HG03520 (cell line): ENCODE measurements around the gene LAMB3.

Experiments used
- ATAC-seq: cut with Tn5 transposase; IDR thresholded peaks from one replicate; pipeline ENCODE4 v1.9.1; 2021; ENCODE audit warnings: mild to moderate bottlenecking, moderate library complexity; ENCODE audit not compliant: unreplicated experiment

LAMB3 gene

DNA sequence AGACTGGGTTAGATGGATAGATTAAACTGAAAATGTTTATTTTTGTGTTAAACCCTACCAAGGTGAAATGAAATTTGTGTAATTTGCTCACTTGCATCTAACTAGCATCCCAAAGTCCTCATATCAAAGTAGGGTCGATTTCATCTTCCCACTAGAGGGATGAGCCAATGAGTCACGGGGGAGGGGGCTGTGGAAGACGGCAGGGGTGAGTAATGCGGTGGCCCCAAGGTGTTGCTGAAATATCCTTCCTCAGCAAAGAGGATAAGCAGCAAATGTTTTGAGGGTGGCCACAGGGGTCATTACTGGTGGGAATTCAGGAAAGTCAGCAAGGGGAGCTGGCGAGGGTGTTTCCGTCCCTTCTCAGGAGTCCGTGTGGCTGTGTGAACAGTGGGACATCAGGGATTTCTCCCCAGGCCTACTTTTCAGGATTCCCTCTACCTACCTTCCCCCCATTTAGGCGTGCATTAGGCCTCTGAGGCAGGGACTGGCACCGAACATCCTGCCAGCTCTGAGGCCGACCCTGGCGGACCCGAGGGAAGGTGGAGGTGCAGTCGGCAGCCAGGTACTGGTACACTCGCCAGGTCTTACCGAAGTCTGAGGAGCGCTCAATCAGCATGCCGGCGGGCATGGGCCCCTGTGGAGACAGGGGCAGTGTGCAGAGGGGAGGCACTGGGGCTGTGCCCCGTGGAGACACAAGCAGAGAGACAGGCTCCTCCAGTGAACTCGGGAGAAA is 18.1 kb downstream of the LAMB3 start:
- ATAC-seq, result no peak

GRCh38 chr1:209633335-209633997 is 18.8 kb downstream of the LAMB3 start:
- ATAC-seq, result no peak

GRCh38 chr1:209630383-209631225 is 21.6 kb downstream of the LAMB3 start:
- no peak for ATAC-seq

DNA sequence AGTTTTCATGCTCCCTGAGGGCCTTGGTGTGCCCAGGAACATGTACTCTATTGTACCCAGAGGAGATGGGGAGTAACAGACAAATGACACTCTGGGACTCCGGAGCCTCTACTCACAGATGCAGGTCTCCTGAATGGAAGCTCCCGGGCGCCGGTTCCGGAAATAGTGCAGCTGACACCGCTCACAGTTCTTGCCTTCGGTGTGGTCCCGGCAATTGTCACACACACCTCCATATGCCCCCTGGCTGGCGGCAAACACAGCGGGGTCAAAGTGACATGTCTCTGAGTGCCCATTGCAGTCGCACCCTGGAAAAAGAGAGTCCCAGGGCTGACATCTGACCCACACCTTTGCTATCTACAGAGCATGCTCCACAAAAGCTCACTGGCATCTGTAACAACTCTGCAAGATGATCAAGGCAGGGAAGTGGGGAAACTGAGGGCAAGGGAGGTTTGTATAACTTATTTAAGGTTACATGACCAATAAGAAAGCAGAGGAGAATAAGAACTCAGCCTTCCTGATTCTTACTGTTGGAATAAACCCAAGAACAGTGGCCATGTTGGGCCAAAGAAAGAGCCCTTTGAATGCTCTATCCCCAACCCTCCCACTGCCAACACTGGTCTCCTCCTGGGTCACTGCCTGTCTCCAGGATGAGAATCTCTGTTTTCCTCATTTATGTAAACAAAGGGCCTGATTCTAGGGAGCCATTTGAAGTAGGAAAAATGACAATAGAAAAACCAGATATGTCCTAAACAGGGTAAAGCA is 22.4 kb downstream of the LAMB3 start:
- no peak for ATAC-seq

DNA sequence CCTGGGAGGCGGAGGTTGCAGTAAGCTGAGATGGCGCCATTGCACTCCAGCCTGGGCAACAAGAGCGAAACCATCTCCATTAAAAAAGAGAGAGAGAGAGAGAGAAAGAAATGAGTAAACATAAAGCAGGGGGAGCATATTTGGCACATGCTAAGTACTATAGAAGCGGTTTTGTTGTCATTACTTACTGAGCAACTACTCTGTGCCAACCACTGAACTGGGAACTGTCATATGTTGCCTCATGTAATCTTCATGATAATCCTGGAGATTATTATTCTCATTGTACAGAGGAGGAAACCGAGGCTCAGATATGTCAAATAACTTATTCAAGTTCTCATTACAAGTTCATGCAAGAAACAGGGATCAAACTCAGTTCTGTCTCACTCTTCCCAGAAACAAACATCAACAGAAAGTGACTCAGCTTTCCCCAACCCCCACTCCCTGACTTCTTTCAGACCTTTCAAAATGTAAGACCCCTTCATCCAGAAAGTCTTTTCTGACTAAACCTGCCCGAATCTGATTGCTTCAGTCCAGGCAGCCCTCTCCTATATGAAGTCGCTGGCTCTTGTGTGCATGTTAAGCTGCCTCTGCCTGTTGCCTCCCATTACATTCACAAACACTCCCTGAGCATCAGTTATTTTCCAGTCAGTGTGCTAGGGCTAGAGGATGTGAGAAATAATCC is 23.5 kb downstream of the LAMB3 start:
- ATAC-seq, result no peak

DNA sequence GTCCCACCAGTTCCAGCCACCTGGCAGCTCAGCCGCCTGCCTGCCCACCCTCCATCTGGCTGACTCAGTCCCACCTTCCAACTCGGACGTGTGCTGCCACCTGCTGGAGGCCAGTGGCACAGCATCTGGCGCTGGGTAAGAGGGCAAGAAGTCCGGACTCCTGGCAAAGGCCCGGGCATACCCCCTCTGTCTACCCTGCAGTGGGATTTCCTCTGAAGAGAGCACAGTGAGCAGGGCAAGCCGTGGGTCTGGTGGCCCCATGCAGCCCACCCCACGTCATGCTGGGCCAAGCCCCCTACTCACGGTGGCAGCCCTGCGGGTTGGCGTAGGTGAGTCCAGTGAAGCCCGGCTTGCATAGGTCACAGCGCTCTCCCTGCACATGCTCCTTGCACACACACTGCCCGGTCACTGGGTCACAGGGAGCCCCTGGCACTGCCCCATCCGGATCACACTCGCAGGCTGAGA is 24.5 kb downstream of the LAMB3 start:
- ATAC-seq, result peak; percentile 81

DNA sequence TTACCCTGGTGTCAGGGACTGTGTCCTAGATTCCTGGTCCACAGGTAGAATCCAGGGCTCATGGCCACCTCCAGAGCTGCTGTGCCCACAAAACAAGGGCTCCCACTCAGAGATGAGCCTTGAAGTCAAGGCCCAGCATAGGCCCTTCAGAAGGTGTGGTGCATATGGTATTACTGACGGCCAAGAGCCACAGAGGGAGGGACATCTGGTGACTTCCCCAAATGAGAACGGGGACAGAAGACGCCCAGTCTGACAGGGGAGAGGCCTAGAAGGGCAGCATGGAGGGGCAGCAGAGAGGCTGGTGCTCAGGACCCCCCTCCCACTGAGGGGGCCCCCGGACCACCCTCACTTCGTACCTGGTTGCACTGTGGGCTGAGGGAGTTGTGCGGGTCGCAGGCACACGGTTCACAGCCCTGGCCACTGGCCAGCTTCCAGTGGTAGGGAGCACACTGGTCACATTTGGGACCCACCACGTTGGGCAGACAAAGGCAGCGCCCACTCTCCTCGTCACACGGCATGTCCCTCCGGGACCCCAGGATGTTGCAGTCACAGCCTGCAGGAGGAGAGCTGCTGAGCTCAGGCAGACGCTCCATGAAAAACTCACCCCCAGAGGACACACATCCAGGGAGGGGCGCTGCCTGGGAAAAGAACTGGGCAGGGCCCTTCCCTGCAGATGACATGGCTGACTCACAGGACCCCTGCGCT is 25.0 kb downstream of the LAMB3 start:
- ATAC-seq, result peak; percentile 23

GRCh38 chr1:209626346-209627026 is 25.7 kb downstream of the LAMB3 start:
- ATAC-seq, result no peak

DNA sequence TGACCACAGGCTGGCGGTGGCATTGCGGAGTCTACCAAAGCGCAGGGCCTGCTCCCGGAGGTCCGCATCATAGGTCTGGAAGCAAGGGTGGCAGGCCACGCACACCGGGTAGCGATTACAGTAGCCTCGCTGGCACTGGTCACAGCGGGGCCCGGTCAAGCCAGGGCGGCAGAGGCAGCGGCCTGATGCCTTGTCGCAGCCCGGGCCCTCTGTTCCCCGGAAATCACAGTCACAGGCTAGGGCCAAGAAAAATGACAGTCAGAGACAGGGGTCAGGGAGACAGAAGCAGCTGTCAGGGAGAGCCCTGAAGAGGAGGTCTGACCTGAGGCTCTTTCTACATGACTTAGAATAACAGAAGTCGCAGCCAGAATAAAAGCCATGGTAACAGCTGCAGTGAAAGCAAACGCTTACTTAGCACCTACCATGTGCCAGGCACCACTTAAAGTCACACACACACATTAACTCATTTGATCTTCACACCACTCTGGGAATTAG is 26.4 kb downstream of the LAMB3 start:
- no peak for ATAC-seq

DNA sequence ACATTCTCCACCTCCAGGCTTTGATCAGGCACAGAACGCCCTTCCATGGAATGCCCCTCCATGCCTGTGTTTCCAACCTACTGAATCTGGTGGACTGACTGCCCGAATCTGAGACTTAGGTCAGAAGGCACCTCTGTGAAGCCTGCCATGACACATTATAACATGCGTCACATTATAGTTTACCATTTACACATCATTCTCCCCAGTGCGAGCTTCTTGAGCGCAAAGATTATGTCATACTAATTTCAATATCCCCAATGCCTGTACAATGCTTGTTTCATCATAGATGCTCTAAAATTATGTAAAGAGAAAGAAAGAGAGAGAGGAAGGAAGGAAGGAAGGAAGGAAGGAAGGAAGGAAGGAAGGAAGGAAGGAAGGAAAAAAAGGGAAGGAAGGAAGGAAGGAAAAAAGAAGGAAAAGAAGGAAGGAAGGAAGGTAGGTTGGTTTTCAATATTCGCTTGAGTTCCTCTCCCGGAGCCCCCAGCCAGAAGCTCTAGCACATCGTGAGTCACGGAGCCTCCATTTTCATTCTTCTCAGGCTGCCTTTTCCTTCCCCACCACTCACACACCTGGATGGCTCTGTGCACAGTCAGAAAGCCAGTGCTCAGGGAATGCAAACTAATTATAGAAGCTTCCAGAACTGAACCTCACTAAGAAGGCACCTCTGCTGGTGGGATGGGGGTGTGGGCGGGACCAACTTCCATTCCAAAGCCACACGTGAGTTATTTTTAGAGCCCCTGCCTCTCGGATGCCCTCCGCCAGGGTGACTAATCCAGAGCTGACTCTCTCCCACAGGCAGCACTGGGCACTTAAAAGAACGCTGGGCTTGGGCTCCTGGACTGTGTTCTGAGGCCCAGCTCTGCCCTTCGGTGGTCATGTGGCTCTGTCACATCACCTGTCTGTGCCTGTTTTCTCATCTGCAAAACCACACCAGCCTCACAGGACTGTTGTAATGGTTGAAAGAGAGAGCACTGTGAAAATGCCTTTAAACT is 27.4 kb downstream of the LAMB3 start:
- ATAC-seq, result no peak

DNA sequence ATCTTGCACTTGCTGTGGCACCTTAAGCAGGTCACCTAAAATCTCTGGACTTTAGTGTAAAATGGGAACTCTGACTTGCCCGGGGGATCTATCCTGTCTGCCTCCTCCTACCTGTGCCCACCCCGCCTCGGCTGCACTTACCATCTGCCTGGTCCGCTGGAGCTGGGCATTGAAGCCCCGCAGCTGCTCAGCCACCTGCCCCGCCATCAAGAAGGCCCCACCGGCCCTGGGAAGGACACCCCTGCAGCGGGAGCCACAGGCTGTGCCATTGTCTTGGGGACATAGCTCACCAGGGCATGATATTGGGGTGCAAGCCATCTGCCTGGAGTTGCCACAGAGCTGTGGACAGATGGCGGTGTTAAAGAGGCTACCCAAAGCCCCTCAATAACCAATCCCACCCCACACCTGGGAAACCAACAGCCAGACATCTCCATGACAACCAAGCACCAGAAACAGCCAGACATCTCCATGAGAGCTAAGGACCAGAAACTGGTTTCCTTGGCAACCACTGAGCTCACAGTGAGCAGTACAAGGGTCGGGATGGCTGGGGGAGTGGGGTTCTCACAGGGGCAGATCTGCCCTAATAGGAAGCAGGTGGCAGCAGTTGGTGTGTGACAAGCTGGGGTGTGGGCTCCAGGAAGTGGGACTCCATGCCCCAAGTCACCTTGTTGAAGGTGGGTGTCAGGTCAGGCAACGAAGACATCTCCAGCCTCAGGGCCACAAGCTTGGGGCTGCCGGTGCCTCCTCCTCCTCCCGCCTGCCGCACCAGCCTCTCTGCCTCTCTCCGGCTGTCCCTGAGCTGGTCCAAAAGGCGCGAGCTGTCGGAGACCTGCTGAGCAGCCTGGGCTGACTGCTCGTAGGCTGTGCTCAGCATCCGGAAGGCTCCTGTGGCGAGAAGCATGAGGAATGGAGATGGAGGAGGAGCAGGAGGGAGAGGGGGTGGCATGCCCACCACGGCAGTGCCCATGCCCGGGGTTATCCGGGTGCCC is 29.1 kb downstream of the LAMB3 start:
- ATAC-seq, result no peak

DNA sequence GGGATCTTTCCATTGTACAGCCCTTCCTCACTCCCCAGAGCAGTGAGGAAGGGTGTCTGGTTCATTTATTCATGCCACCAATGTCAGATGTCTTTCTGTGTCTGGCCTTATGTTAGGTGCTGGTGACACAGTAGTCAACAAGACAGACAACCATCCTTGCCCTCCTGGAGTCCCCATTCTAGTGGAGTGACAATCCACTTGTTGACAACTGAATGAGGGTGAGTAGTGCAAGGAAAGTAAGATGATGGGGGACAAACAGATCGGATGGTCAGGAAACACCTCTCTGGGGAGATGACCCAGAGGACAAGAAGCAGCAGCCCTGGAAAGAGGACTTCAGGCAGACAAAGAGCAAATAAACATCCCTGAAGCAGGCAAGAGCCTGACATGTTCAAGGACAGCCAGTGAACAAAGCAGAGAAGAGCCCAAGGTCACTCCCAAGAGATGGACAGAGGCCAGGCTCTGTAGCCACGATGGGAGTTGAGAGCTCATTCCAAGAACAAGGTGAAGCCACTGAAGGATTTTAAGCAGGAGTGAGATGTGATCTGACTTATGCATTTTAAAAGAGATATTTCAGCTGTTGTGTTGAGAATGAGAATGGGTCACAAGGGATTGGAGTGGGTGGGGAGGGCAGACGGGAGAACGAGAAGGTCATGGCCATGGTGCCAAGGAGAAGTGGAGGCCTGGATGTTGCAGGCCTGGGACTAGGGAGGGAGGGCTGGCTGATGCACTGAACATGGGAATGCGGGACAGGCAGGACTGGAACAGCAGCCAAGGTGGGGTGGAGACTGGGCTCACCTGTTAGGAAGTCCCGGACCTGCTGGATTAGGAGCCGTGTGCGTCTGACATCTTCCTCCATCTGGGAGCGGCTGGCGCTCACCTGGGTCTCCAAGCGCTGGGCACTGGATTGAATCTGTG is 30.2 kb downstream of the LAMB3 start:
- no peak for ATAC-seq

DNA sequence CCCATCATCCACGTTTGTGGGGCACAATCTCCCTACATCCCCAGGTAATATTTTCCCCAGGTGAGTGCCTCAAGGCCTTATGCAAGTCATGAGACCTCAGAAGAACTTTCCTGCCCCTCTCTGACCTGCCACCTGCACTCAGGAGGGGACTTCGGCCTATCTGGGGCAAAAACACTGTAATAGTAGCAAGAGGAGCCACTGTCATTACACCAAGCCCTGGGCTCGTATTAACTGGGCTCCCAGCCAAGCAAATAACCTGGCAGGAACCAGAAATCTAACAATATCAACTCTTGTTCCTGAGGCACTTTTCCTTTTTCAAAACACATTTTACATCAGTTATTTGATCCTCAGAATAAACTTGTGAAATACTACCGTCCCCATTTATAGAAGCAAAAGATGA is 30.9 kb downstream of the LAMB3 start:
- ATAC-seq, result no peak

DNA sequence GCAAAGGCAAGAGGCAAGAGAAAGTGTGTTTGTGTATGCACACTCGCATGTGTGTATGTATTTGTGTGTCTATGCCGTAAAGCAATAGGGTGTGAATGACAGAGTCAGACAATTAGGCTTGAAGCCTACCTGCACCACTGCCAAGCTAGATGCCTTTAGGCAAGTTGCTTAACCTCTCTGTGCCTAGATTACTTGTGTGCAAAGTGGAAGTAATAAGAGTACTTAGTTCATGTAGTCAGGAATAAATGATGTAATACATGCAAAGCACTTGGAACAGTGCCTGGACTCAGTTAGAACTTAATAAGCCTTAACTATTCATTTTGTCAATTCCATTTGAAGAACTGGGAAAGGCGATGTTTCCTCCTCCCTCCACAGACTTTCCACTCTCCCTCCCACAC is 31.7 kb downstream of the LAMB3 start:
- ATAC-seq, result no peak

DNA sequence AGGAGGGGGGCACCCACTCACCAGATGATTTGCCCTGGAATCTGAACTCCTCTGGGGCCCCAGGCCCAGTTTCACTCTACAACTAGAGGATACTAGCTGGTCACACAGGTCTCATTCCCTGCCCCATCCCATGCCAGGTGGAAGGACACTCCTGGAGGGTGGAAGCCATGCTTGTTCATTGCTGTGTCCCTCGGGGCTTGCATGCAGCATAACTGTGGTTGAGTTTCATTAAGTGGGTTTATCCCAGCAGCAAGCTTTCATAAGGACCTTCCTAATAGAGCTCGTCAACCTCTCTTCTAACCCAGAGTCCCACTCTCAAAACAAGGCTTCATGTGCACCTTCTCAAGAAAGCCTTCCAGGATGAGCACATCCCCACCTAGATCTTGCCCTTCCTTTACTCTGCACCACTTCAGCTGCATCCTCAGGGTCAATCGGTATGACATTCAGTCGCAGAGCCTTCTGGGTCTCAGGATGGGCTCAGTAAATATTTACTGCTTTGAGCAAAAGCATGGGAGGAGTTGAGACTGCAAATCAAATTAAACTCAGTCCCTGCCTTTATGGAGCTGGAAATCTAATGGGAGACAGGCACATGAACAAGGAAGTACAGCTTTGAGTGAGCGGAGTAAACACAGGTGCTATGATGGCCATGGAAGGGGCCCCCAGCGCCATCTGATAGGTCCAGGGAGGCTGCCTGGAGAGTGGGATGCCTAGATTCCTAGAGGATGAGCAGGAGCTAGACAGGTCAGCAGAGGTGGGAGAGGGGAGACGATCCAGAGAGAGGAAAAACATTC is 32.3 kb downstream of the LAMB3 start:
- no peak for ATAC-seq
